Neutrophil (primary cell): ENCODE measurements around the gene MCFD2.

Experiments
- H3K27ac ChIP-seq: fragments of 200-600 bp; sonication (generic); 2 replicates; pipeline ENCODE4 v1.5.1; 2016; ENCODE audit warnings: mild to moderate bottlenecking, moderate library complexity
- H3K27me3 ChIP-seq: fragments of 200-600 bp; sonication (generic); 2 replicates; pipeline ENCODE4 v1.6.0; 2016; ENCODE audit warnings: mild to moderate bottlenecking
- H3K36me3 ChIP-seq: fragments of 200-600 bp; sonication (generic); 2 replicates; pipeline ENCODE4 v1.5.1; 2017
- H3K4me1 ChIP-seq, 2 experiments: fragments of 200-600 bp in 1 of 2; sonication (generic) in 1 of 2; 1 replicate in 1 of 2; 2 replicates in 1 of 2; pipeline versions ENCODE4 v1.5.1 to v1.6.1; 2013 to 2016; ENCODE audit warnings: low read depth in 1 of 2, low read length in 1 of 2, mild to moderate bottlenecking in 1 of 2, moderate library complexity in 1 of 2; ENCODE audit not compliant: control insufficient read depth in 1 of 2, insufficient read depth in 1 of 2
- H3K4me3 ChIP-seq, 2 experiments: fragments of 200-600 bp in 1 of 2; sonication (generic) in 1 of 2; 1 replicate in 1 of 2; 2 replicates in 1 of 2; pipeline ENCODE4 v1.5.1; 2013 to 2016; ENCODE audit warnings: low read depth in 1 of 2, low read length in 1 of 2, mild to moderate bottlenecking in 1 of 2, moderate library complexity in 1 of 2
- H3K9me3 ChIP-seq: fragments of 200-600 bp; sonication (generic); 2 replicates; pipeline ENCODE4 v1.5.1; 2016
- TF ChIP-seq, protein P1 (sequence below): fragments of 200-600 bp; sonication (generic); IDR thresholded peaks from 2 replicates; pipeline ENCODE4 v1.5.1; 2016; ENCODE audit warnings: antibody characterized with exemption

The MCFD2 gene

DNA sequence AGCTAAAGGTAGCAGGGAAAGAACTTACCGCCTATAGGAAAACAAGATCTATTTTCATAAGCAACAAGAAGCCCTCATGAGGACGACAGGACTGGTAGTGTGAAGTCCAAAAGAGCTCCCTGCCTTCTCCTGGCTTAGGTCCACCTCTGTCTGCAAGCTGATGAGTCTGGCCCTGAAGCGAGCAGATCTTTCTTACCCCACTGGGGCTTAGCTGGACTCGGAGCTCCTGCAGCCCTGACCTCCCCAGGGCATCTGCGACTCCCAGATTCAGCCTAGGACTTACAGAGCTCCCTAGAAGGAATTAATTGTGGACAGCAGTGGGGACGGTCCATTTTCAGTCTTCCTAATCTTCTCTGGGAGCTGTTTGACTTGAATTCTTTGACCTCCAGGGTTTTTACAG is 53.7 kb downstream of the MCFD2 start:
- H3K27ac ChIP-seq = no peak overlapping the region
- no peak overlapping the region for H3K4me3 ChIP-seq
- H3K9me3 ChIP-seq = peaks cover 17% of the 10 kb centered on the region
- H3K36me3 ChIP-seq = no peaks in the 10 kb centered on the region
- no peaks in the 10 kb centered on the region for H3K27me3 ChIP-seq
- TF ChIP-seq, protein P1, sequence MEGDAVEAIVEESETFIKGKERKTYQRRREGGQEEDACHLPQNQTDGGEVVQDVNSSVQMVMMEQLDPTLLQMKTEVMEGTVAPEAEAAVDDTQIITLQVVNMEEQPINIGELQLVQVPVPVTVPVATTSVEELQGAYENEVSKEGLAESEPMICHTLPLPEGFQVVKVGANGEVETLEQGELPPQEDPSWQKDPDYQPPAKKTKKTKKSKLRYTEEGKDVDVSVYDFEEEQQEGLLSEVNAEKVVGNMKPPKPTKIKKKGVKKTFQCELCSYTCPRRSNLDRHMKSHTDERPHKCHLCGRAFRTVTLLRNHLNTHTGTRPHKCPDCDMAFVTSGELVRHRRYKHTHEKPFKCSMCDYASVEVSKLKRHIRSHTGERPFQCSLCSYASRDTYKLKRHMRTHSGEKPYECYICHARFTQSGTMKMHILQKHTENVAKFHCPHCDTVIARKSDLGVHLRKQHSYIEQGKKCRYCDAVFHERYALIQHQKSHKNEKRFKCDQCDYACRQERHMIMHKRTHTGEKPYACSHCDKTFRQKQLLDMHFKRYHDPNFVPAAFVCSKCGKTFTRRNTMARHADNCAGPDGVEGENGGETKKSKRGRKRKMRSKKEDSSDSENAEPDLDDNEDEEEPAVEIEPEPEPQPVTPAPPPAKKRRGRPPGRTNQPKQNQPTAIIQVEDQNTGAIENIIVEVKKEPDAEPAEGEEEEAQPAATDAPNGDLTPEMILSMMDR = no peak
- H3K4me1 ChIP-seq = peaks cover 2 to 6% of the 10 kb centered on the region in 2 experiments

DNA sequence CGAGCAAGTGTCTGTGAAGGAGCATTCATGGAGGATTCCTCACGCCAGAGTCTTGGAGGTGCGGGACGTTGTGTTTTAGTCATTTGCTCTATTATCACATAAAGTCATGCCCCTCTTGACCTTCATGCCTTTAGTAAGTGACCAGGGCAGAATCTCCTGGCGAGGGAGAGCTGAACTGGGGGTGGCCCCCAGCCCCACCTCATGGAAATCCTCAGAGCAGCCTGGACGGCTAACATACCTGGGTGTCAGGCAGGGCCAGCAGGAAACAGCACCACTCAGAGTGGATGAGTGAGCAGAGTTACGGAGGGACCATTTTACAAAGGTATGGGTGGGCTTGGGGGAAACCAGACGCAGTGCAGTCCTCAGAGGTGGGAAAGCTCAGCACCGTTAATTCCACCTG is 56.1 kb downstream of the MCFD2 start:
- no peaks in the 10 kb centered on the region for H3K27me3 ChIP-seq
- H3K9me3 ChIP-seq = peaks cover 3% of the 10 kb centered on the region
- no peak overlapping the region for H3K4me3 ChIP-seq
- H3K4me1 ChIP-seq = no peaks in the 10 kb centered on the region
- TF ChIP-seq, protein P1 = no peak
- no peak overlapping the region for H3K27ac ChIP-seq
- H3K36me3 ChIP-seq = no peaks in the 10 kb centered on the region

DNA sequence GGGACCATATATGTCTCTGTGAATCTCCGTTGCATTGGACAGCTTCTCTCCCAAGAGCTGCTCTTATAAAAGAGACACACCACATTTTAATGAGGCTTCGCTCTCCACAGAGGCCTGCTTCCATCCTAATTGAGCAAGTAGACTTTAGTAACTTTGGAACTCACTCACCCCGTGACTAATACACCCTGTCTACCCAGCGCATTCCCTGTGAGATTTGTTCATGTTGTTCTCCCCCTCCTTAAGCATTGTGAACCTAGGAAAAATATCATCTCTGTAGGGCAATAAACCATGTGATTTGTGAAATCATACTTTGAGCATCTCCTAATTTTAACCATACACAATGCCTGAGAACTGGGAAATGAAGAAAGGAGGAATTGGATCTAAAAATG is 56.9 kb downstream of the MCFD2 start:
- TF ChIP-seq, protein P1 = no peak
- H3K27me3 ChIP-seq = no peaks in the 10 kb centered on the region
- H3K27ac ChIP-seq = no peak overlapping the region
- H3K9me3 ChIP-seq = no peaks in the 10 kb centered on the region
- no peaks in the 10 kb centered on the region for H3K36me3 ChIP-seq
- no peak overlapping the region for H3K4me3 ChIP-seq
- H3K4me1 ChIP-seq = no peaks in the 10 kb centered on the region

DNA sequence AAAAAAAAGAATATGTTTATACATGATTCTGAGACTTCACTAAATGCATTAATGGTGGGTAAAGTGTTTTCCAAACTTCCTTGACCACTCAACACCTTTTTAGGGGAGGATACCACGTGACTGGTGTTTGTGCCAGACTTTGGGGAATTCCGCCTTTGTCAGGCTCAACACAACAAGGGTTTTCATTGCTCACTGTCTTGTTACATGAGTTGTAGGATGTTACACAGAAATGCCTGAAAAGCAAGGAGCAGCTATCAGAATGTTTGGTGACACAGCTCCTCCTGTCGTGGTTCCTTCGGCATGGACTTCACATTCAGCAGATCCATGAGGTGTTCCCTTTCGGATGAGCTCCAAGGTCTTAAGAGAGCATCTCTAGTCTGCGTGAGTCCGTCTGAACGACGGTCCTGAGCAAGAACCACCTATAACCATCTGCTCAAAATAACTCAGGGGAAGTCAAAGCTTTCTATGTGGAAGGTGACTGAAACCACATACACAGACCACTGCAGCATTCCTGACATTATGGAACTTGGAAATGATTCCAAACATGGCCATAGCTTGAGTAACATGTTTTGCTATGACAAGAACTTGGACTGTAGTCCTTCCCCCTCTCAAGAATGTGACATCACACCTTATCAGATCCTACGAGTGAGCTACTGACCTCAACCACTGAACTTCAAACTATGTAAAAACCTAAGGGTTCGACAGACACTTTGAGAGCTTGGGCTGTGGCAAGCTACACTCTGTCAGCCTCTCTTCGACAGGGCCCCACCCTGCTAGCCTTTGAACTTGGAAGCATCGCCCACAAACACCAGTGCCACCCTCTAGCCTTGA is 57.5 kb downstream of the MCFD2 start:
- Histone ChIP-seq H3K27me3 (no peaks in the 10 kb centered on the region), H3K27ac (no peak overlapping the region), H3K9me3 (no peaks in the 10 kb centered on the region), H3K4me3 (no peak overlapping the region), H3K4me1 (no peaks in the 10 kb centered on the region), H3K36me3 (no peaks in the 10 kb centered on the region)
- TF ChIP-seq, protein P1 = no peak

DNA sequence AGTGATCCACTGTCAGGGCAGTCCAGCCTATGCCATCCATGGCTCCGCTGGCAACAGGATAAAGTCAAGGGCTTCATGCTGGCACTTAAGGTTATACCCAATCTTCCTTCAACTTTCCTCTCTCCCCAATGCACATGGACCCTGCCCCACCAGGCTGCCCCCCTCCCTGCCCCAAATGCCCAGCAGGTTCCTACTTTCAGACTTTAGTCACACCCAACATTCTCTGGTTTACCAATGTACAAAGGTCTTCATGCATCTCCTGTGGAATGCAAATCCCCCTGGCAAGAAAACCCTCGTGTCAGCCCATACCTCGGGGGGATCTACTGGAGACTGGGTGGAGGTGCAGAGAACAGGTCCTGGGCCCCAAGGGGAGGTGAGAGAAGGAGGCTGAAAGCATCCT is 59.3 kb downstream of the MCFD2 start:
- no peaks in the 10 kb centered on the region for H3K9me3 ChIP-seq
- no peaks in the 10 kb centered on the region for H3K36me3 ChIP-seq
- H3K27me3 ChIP-seq = no peaks in the 10 kb centered on the region
- H3K27ac ChIP-seq = no peak overlapping the region
- no peaks in the 10 kb centered on the region for H3K4me1 ChIP-seq
- H3K4me3 ChIP-seq = no peak overlapping the region
- TF ChIP-seq, protein P1 = no peak
